Uterus (tissue), 4 donors: ENCODE results near the gene SSB. TPM values are rescaled to one million over a fixed set of nuclear protein-coding genes. Genes with fewer than 3 reads are reported as not detected.
"Not testable (repeated sequence)": the region's sequence is repeated elsewhere in the genome, so short reads cannot be mapped to it uniquely, and the experiment has no call there.

Experiments used
- DNase-seq, 2 donors: peaks; one replicate each; pipeline ENCODE4 v3.0.0-alpha.2; 2019 to 2020
- H3K27ac ChIP-seq, 2 donors: fragments of 200-600 bp; sonication (generic); 1 replicate in 1 of 2; 2 replicates in 1 of 2; pipeline ENCODE4 v1.5.1; 2016 to 2018
- H3K27me3 ChIP-seq, 2 donors: fragments of 200-600 bp; sonication (generic); one replicate each; pipeline ENCODE4 v1.5.1; 2018 to 2019; ENCODE audit warnings: control low read depth in 1 of 2
- H3K36me3 ChIP-seq, 2 donors: fragments of 200-600 bp; sonication (generic); one replicate each; pipeline ENCODE4 v1.5.1; 2019; ENCODE audit warnings: control low read depth in 1 of 2
- H3K4me1 ChIP-seq, 2 donors: fragments of 200-600 bp; sonication (generic); one replicate each; pipeline ENCODE4 v1.5.1; 2018 to 2019; ENCODE audit warnings: control low read depth in 1 of 2
- H3K4me3 ChIP-seq, 2 donors: fragments of 200-600 bp; sonication (generic); 1 replicate in 1 of 2; 2 replicates in 1 of 2; pipeline ENCODE4 v1.5.1; 2018 to 2019; ENCODE audit warnings: mild to moderate bottlenecking in 1 of 2
- H3K9me3 ChIP-seq, 2 donors: fragments of 200-600 bp; sonication (generic); one replicate each; pipeline ENCODE4 v1.5.1; 2019; ENCODE audit warnings: control low read depth in 1 of 2
- CTCF ChIP-seq, 4 experiments: fragments of 200-600 bp in 2 of 4; fragments of 450-650 bp in 2 of 4; sonication (generic) in 2 of 4; IDR thresholded peaks; one replicate each; pipeline ENCODE4 v1.5.1; 2016 to 2019; ENCODE audit warnings: antibody characterized with exemption in 4 of 4, mild to moderate bottlenecking in 2 of 4, moderate library complexity in 1 of 4
- POLR2A ChIP-seq, 2 donors: fragments of 450-650 bp; IDR thresholded peaks; one replicate each; pipeline ENCODE4 v1.6.1; 2016; ENCODE audit warnings: antibody characterized with exemption in 2 of 2, mild to moderate bottlenecking in 1 of 2, moderate library complexity in 1 of 2
- intact Hi-C: fragments of 100-400 bp; cut with DNase I; formaldehyde crosslinking; loops from one replicate; pipeline ENCODE4 v1.15.1; 2023; ENCODE audit warnings: low total_unique reads
- total RNA-seq, 4 donors: library from RNA; depleted of rRNA in 3 of 4; stranded (reverse); fragments of >200 nt in 3 of 4; gene quantifications; one replicate each; pipeline versions ENCODE4 v1.1.0 to v1.2.4, GENCODE V29; 2014 to 2023
- donor health status: DM: yes; HTN: yes; CAD: no.

SSB gene
- total RNA-seq, 4 donors from 2014 or later, result 23.8 to 93.0 (median 51.1) TPM

GRCh38 chr2:169834401-169834800 lies 35.7 kb downstream of the SSB start:
- TF ChIP-seq POLR2A (IDR thresholded peaks at IDR 0.05), result no peak
- no peak for TF ChIP-seq CTCF (IDR thresholded peaks at IDR 0.05)
- H3K9me3 ChIP-seq, result no peaks in the 10 kb centered on the region
- H3K4me1 ChIP-seq, result peaks cover 4 to 20% of the 10 kb centered on the region in 2 donors
- intact Hi-C loops, result no loop called here
- DNase-seq, result no peak
- H3K27ac ChIP-seq, result no peak overlapping the region
- no peaks in the 10 kb centered on the region for H3K36me3 ChIP-seq
- H3K4me3 ChIP-seq, result no peak overlapping the region
- no peaks in the 10 kb centered on the region for H3K27me3 ChIP-seq

GRCh38 chr2:169838743-169839489 lies 40.2 kb downstream of the SSB start:
- Histone ChIP-seq H3K4me1 (peaks cover 12 to 16% of the 10 kb centered on the region in 2 donors), H3K4me3 (no peak overlapping the region), H3K27ac (no peak overlapping the region), H3K36me3 (no peaks in the 10 kb centered on the region), H3K9me3 (no peaks in the 10 kb centered on the region), H3K27me3 (no peaks in the 10 kb centered on the region)
- no peak for DNase-seq
- no peak for TF ChIP-seq POLR2A (IDR thresholded peaks at IDR 0.05)
- TF ChIP-seq CTCF (IDR thresholded peaks at IDR 0.05), result no peak
- intact Hi-C loops, result no loop called here

GRCh38 chr2:169839954-169840746 lies 41.5 kb downstream of the SSB start:
- no peaks in the 10 kb centered on the region for H3K9me3 ChIP-seq
- H3K27me3 ChIP-seq, result no peaks in the 10 kb centered on the region
- no peak overlapping the region for H3K4me3 ChIP-seq
- no peak overlapping the region for H3K27ac ChIP-seq
- intact Hi-C loops, result no loop called here
- H3K36me3 ChIP-seq, result no peaks in the 10 kb centered on the region
- DNase-seq, result no peak
- H3K4me1 ChIP-seq, result peaks cover 8 to 16% of the 10 kb centered on the region in 2 donors
- TF ChIP-seq POLR2A (IDR thresholded peaks at IDR 0.05) (no peak), CTCF (IDR thresholded peaks at IDR 0.05) (no peak)

- no peak overlapping the region for H3K4me3 ChIP-seq
- TF ChIP-seq POLR2A (IDR thresholded peaks at IDR 0.05) (no peak), CTCF (IDR thresholded peaks at IDR 0.05) (no peak)
- peaks cover 8 to 16% of the 10 kb centered on the region in 2 donors for H3K4me1 ChIP-seq
- no peaks in the 10 kb centered on the region for H3K9me3 ChIP-seq
- no peaks in the 10 kb centered on the region for H3K27me3 ChIP-seq
- H3K36me3 ChIP-seq, result no peaks in the 10 kb centered on the region
- intact Hi-C loops, result no loop called here
- no peak for DNase-seq
- no peak overlapping the region for H3K27ac ChIP-seq
These were observed 42.1 kb downstream of the SSB start for GRCh38 chr2:169840747-169841142.

- H3K9me3 ChIP-seq, DNase-seq, H3K27ac ChIP-seq, H3K27me3 ChIP-seq, H3K36me3 ChIP-seq, H3K4me3 ChIP-seq, intact Hi-C loops: not testable (repeated sequence)
- peaks cover 8 to 16% of the 10 kb centered on the region in 2 donors for H3K4me1 ChIP-seq
These were observed 43.0 kb downstream of the SSB start for GRCh38 chr2:169841625-169842024.
